GM12872 (cell line): ENCODE data around the gene HSDL1.

Experiments
- CTCF ChIP-seq: IDR thresholded peaks from 3 replicates; pipeline ENCODE4 v1.5.1; 2011; ENCODE audit warnings: low read depth, mild to moderate bottlenecking, low read length, moderate library complexity; ENCODE audit not compliant: insufficient read depth

Gene HSDL1

GRCh38 chr16:84137287-84137686 lies 7.7 kb downstream of the HSDL1 start:
- no peak for TF ChIP-seq CTCF

GRCh38 chr16:84136331-84137125 lies 8.4 kb downstream of the HSDL1 start:
- TF ChIP-seq CTCF, result no peak

- no peak for TF ChIP-seq CTCF
These were observed 12.3 kb downstream of the HSDL1 start for GRCh38 chr16:84132527-84133285.

- TF ChIP-seq CTCF, result no peak
These were observed 13.9 kb downstream of the HSDL1 start for GRCh38 chr16:84131117-84131516.

GRCh38 chr16:84124257-84125073 lies 20.5 kb downstream of the HSDL1 start:
- TF ChIP-seq CTCF, result no peak

- no peak for TF ChIP-seq CTCF
These were observed 24.0 kb downstream of the HSDL1 start for GRCh38 chr16:84121007-84121406.

GRCh38 chr16:84120023-84120422 lies 25.0 kb downstream of the HSDL1 start:
- no peak for TF ChIP-seq CTCF
